ENCODE results near the gene ZCCHC17. TPM values are rescaled to one million over a fixed set of nuclear protein-coding genes. Genes with fewer than 3 reads are reported as not detected.

ZCCHC17 gene
- total RNA-seq, 1 donor from 2014 or later, result 9.7 TPM

DNA sequence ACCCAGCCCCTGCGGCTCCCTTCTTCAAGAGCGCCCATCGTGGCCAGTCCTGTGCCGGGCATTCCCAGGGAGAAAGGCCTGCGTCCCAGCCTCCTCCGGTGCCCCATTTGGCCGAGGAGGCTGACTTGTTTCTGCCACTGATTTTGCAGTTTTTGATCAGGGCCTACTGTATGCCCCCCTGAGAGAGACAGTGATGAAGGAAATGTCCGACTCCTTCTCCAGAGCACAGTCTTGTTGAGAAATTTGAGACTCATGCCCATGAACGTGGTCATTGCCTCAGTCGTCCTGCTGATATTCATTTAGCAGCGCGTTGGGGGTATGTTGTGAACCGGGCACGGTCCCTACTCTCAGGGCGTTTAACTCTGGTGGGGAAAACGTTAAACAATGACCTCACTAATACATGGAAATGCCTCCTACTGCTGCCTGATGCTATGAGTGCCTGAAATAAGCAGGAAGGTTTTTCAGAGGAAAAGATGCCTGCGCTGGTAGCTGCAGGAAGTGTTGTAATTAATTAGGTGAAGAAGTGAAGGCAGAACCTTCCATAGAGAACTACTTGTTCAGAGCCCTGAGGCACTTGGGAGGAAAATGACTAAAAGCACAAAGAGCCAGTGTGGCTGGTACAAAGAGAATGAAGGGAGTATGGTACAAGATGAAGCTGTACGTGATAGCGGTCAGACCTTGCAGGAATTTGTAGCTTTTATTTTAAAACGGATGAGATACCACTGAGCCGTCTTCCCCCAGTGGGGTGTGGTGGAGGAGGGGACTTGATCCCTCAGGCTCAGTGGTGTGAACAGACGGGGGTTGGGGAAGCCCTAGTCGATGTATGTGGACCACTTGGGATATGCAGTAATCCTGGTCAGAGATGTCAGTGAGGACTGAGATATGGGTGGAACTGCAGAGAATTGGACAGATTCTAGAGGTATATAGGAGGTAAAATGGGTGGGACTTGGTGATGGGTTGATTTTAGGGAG, 730 bp downstream of the ZCCHC17 start:
- no peaks in the 10 kb centered on the region for H3K27me3 ChIP-seq
- DNase-seq (ENCODE audit: low spot score in 2 of 2), result no peak
- peaks cover 7 to 8% of the 10 kb centered on the region in 2 donors for H3K36me3 ChIP-seq
- no peaks in the 10 kb centered on the region for H3K9me3 ChIP-seq
- intact Hi-C loops (cut with DNase I), result loop anchor here (2.0 to 10.0 kb wide), 3 partner anchors 75 to 233 kb away; partner anchors contain the start of genes FABP3 and PUM1
- TF ChIP-seq, protein P1, sequence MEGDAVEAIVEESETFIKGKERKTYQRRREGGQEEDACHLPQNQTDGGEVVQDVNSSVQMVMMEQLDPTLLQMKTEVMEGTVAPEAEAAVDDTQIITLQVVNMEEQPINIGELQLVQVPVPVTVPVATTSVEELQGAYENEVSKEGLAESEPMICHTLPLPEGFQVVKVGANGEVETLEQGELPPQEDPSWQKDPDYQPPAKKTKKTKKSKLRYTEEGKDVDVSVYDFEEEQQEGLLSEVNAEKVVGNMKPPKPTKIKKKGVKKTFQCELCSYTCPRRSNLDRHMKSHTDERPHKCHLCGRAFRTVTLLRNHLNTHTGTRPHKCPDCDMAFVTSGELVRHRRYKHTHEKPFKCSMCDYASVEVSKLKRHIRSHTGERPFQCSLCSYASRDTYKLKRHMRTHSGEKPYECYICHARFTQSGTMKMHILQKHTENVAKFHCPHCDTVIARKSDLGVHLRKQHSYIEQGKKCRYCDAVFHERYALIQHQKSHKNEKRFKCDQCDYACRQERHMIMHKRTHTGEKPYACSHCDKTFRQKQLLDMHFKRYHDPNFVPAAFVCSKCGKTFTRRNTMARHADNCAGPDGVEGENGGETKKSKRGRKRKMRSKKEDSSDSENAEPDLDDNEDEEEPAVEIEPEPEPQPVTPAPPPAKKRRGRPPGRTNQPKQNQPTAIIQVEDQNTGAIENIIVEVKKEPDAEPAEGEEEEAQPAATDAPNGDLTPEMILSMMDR (IDR thresholded peaks at IDR 0.05), result no peak
- H3K4me1 ChIP-seq, result peaks cover 4 to 29% of the 10 kb centered on the region in 2 donors
- peak overlapping the region; percentile 89 to 90 for H3K27ac ChIP-seq
- H3K4me3 ChIP-seq, result peak overlapping the region; percentile 84 to 93

DNA sequence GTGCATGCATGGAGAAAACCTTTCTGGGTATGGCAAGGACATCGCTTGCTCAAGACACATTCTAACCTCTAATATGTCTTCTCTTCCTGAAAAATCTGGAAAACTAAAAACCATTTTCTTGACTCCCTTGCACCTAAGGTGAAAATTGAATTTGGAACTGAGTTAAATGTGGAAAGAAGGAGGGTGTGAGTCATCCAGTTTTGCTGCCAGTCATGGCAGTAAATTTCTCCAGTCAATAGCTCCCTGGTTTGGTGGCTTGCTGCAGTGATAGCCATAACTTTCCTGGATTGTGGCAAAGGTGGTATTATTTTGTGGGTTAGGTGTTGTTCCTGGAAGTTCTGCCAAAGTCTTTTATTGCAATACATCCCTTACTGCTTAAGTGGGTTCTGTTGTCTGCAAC, 2.5 kb downstream of the ZCCHC17 start:
- H3K36me3 ChIP-seq, result no peaks in the 10 kb centered on the region
- intact Hi-C loops (cut with DNase I), result loop anchor here (5.0 to 10.0 kb wide), 2 partner anchors 137 to 235 kb away; partner anchors contain the start of gene PUM1
- no peaks in the 10 kb centered on the region for H3K27me3 ChIP-seq
- H3K9me3 ChIP-seq, result no peaks in the 10 kb centered on the region
- TF ChIP-seq, protein P1 (IDR thresholded peaks at IDR 0.05), result no peak
- DNase-seq (ENCODE audit: low spot score in 2 of 2), result no peak
- H3K4me3 ChIP-seq, result no peak overlapping the region
- H3K27ac ChIP-seq, result no peak overlapping the region
- H3K4me1 ChIP-seq, result peaks cover 4 to 29% of the 10 kb centered on the region in 2 donors

DNA sequence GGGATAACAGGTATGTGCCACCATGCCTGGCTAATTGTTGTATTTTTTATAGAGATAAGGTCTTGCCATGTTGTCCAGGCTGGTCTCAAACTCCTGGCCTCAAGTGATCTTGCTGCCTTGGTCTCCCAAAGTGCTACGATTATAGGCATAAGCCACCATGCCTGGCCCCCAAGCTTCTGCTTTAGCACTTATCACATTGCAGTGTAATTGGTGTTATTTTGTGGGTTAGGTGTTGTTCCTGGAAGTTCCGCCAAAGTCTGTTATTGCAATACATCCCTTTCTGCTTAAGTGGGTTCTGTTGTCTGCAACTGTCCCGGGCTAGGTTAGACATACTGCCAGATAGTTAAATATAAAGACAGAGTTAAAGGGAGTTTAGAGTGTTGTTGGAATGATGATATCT, 3.4 kb downstream of the ZCCHC17 start:
- Histone ChIP-seq H3K36me3 (peaks cover 0 to 6% of the 10 kb centered on the region in 2 donors), H3K27me3 (no peaks in the 10 kb centered on the region), H3K9me3 (no peaks in the 10 kb centered on the region), H3K27ac (no peak overlapping the region), H3K4me3 (no peak overlapping the region), H3K4me1 (peaks cover 4 to 27% of the 10 kb centered on the region in 2 donors)
- intact Hi-C loops (cut with DNase I), result no loop called here
- TF ChIP-seq, protein P1 (IDR thresholded peaks at IDR 0.05), result no peak
- no peak for DNase-seq (ENCODE audit: low spot score in 2 of 2)

DNA sequence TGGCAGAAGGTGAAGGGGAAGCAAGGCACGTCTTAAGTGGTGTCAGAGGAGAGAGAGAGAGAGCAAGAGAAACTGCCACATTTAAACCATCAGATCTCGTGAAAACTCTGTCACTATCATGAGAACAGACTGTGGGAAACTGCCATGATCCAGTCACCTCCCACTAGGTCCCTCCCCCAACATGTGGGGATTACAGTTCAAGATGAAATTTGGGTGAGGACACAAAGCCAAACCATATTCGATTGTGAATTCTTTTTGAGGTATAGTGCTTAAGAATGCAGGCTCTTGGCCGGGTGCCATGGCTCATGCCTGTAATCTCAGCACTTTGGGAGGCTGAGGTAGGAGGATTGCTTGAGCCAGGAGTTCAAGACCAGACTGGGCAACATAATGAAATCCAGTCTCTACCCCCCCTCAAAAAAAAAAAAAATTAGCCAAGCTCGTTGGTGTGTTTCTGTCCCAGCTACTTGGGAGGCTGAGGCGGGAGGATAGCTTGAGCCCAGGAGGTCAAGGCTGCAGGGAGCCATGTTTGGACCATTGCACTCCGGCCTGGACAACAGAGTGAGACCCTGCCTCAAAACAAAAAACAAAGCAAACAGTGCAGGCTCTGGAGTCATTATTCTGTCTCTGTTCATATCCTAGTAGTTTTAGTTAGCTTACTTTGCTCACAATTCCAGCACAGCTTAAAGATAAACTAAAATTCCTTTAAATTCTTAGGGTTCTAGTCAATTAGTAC, 6.0 kb downstream of the ZCCHC17 start:
- DNase-seq (ENCODE audit: low spot score in 2 of 2), result no peak

DNA sequence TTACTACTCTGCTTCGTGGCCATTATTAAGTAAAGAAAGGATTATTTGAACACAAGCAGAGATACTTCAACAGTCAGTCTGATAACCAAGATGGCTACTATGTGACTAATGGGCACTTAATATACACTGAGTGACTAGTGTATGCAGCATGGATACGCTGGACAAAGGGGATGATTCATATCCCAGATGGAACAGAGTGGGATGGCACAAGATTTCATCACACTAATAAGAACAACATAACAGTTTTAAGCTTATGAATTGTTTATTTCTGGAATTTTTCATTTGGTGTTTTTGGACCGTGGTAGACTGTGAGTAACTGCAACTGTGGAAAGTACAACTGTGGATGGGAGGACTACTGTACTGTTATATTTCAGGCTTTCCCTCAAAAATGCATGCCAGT, 9.4 kb downstream of the ZCCHC17 start:
- DNase-seq (ENCODE audit: low spot score in 2 of 2), result no peak
- H3K27ac ChIP-seq, result no peak overlapping the region
- H3K4me1 ChIP-seq, result peaks cover 0 to 3% of the 10 kb centered on the region in 2 donors
- no peak overlapping the region for H3K4me3 ChIP-seq
- peaks cover 4 to 14% of the 10 kb centered on the region in 2 donors for H3K36me3 ChIP-seq
- TF ChIP-seq, protein P1 (IDR thresholded peaks at IDR 0.05), result no peak
- intact Hi-C loops (cut with DNase I), result no loop called here
- H3K9me3 ChIP-seq, result no peaks in the 10 kb centered on the region
- no peaks in the 10 kb centered on the region for H3K27me3 ChIP-seq

More for the DNA sequence above, 6.0 kb downstream of the ZCCHC17 start:
- Histone ChIP-seq H3K36me3 (peaks cover 0 to 8% of the 10 kb centered on the region in 2 donors), H3K27me3 (no peaks in the 10 kb centered on the region), H3K9me3 (no peaks in the 10 kb centered on the region), H3K4me3 (no peak overlapping the region), H3K4me1 (peaks cover 2 to 20% of the 10 kb centered on the region in 2 donors), H3K27ac (no peak overlapping the region)
- intact Hi-C loops (cut with DNase I), result no loop called here
- TF ChIP-seq, protein P1 (IDR thresholded peaks at IDR 0.05), result no peak

Data from ascending aorta (tissue), 2 donors.